K562 (cell line): ENCODE measurements around the gene STAB1. TPM values are rescaled to one million over a fixed set of nuclear protein-coding genes. Genes with fewer than 3 reads are reported as not detected.

Source experiments
- polyA plus RNA-seq, 8 experiments: library from polyadenylated mRNA; depleted of rRNA in 4 of 8; stranded (reverse) in 5 of 8; unstranded in 3 of 8; fragments of >200 nt; fragmentation: Nextera tagmentation in 2 of 8; fragmentation: Illumina TruSeq in 1 of 8; extraction: Ambion mirVana in 2 of 8; extraction: Trizol in 1 of 8; gene quantifications; 2 replicates each; pipeline versions ENCODE4 v1.2.1 to v1.2.3, GENCODE V29; 2011 to 2014; ENCODE audit warnings: inconsistent platforms in 1 of 8, missing spikeins in 1 of 8
- total RNA-seq, 7 experiments: library from RNA; depleted of rRNA in 6 of 7; stranded (reverse); fragments of >200 nt in 6 of 7; fragmentation: Illumina TruSeq in 2 of 7; extraction: Trizol in 2 of 7; gene quantifications; 2 replicates each; pipeline versions ENCODE4 v1.2.1 to v1.2.3, GENCODE V29; 2011 to 2021; ENCODE audit warnings: low replicate concordance in 1 of 7
- TF ChIP-seq, protein P1 (sequence below): fragments of 450-650 bp; IDR thresholded peaks from 2 replicates; pipeline ENCODE4 v1.6.1; 2016; ENCODE audit warnings: mild to moderate bottlenecking, moderate library complexity

The STAB1 gene
- total and polyA plus RNA-seq, 9 of the 15 experiments (the other 6 are each of a cell fraction or from before 2014, with no cell fraction given) = 0.20 to 3.9 (median 1.2) TPM

DNA sequence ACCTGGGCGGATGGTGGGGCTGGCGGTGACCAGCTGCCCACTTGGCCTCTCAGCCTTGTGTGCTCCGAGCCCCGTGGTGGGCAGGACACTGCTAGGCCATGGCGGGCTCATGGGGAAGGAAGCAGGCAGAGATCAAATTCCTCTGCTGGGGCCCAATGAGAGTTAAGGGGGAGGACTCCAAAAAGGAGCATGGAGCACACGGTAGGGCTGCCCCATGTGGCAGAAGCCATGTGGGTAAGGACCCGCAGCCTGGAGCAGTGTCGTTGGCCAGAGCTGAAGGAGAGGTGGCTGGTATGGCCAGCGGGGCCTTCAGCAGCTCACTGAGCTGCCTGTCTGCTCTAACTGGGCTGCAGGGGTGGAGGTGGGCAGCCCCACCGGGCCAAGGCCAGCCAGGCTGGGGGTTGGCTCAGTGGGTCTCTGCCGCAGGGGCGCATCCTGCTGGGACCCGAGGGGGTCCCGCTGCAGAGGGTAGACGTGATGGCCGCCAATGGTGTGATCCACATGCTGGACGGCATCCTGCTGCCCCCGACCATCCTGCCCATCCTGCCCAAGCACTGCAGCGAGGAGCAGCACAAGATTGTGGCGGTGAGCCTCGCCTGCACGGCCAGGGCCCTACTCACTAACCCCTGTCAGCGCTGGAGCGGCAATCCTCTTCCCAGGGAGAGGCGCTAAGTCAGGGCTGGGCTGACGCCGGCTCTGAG is 11.3 kb downstream of the STAB1 start (continued):
- TF ChIP-seq, protein P1, sequence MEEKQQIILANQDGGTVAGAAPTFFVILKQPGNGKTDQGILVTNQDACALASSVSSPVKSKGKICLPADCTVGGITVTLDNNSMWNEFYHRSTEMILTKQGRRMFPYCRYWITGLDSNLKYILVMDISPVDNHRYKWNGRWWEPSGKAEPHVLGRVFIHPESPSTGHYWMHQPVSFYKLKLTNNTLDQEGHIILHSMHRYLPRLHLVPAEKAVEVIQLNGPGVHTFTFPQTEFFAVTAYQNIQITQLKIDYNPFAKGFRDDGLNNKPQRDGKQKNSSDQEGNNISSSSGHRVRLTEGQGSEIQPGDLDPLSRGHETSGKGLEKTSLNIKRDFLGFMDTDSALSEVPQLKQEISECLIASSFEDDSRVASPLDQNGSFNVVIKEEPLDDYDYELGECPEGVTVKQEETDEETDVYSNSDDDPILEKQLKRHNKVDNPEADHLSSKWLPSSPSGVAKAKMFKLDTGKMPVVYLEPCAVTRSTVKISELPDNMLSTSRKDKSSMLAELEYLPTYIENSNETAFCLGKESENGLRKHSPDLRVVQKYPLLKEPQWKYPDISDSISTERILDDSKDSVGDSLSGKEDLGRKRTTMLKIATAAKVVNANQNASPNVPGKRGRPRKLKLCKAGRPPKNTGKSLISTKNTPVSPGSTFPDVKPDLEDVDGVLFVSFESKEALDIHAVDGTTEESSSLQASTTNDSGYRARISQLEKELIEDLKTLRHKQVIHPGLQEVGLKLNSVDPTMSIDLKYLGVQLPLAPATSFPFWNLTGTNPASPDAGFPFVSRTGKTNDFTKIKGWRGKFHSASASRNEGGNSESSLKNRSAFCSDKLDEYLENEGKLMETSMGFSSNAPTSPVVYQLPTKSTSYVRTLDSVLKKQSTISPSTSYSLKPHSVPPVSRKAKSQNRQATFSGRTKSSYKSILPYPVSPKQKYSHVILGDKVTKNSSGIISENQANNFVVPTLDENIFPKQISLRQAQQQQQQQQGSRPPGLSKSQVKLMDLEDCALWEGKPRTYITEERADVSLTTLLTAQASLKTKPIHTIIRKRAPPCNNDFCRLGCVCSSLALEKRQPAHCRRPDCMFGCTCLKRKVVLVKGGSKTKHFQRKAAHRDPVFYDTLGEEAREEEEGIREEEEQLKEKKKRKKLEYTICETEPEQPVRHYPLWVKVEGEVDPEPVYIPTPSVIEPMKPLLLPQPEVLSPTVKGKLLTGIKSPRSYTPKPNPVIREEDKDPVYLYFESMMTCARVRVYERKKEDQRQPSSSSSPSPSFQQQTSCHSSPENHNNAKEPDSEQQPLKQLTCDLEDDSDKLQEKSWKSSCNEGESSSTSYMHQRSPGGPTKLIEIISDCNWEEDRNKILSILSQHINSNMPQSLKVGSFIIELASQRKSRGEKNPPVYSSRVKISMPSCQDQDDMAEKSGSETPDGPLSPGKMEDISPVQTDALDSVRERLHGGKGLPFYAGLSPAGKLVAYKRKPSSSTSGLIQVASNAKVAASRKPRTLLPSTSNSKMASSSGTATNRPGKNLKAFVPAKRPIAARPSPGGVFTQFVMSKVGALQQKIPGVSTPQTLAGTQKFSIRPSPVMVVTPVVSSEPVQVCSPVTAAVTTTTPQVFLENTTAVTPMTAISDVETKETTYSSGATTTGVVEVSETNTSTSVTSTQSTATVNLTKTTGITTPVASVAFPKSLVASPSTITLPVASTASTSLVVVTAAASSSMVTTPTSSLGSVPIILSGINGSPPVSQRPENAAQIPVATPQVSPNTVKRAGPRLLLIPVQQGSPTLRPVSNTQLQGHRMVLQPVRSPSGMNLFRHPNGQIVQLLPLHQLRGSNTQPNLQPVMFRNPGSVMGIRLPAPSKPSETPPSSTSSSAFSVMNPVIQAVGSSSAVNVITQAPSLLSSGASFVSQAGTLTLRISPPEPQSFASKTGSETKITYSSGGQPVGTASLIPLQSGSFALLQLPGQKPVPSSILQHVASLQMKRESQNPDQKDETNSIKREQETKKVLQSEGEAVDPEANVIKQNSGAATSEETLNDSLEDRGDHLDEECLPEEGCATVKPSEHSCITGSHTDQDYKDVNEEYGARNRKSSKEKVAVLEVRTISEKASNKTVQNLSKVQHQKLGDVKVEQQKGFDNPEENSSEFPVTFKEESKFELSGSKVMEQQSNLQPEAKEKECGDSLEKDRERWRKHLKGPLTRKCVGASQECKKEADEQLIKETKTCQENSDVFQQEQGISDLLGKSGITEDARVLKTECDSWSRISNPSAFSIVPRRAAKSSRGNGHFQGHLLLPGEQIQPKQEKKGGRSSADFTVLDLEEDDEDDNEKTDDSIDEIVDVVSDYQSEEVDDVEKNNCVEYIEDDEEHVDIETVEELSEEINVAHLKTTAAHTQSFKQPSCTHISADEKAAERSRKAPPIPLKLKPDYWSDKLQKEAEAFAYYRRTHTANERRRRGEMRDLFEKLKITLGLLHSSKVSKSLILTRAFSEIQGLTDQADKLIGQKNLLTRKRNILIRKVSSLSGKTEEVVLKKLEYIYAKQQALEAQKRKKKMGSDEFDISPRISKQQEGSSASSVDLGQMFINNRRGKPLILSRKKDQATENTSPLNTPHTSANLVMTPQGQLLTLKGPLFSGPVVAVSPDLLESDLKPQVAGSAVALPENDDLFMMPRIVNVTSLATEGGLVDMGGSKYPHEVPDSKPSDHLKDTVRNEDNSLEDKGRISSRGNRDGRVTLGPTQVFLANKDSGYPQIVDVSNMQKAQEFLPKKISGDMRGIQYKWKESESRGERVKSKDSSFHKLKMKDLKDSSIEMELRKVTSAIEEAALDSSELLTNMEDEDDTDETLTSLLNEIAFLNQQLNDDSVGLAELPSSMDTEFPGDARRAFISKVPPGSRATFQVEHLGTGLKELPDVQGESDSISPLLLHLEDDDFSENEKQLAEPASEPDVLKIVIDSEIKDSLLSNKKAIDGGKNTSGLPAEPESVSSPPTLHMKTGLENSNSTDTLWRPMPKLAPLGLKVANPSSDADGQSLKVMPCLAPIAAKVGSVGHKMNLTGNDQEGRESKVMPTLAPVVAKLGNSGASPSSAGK = no peak
